Endothelial cell (in vitro differentiated cells): ENCODE measurements around the gene VASH2. TPM values are rescaled to one million over a fixed set of nuclear protein-coding genes. Genes with fewer than 3 reads are reported as not detected.
A peak's percentile ranks its signal among the peaks of the same experiment; 100 is the strongest.

ENCODE experiments used
- DNase-seq: peaks from one replicate; pipeline ENCODE4 v3.0.0; 2021; ENCODE audit warnings: low spot score
- H3K27ac Mint-ChIP-seq: one replicate; pipeline ENCODE4 v1.8.0; 2021; ENCODE audit warnings: mixed read lengths, inconsistent platforms; ENCODE audit not compliant: unreplicated experiment
- H3K27me3 Mint-ChIP-seq: one replicate; pipeline ENCODE4 v1.8.0; 2021; ENCODE audit warnings: mild to moderate bottlenecking, moderate library complexity, mixed read lengths, inconsistent platforms; ENCODE audit not compliant: unreplicated experiment
- H3K36me3 Mint-ChIP-seq: one replicate; pipeline ENCODE4 v1.8.0; 2021; ENCODE audit warnings: mild to moderate bottlenecking, low read depth, mixed read lengths, inconsistent platforms; ENCODE audit not compliant: unreplicated experiment
- H3K4me1 Mint-ChIP-seq: one replicate; pipeline ENCODE4 v1.8.0; 2021; ENCODE audit warnings: mild to moderate bottlenecking, mixed read lengths, inconsistent platforms; ENCODE audit not compliant: unreplicated experiment
- H3K4me3 Mint-ChIP-seq: one replicate; pipeline ENCODE4 v1.8.0; 2021; ENCODE audit warnings: mild to moderate bottlenecking, mixed read lengths, inconsistent platforms; ENCODE audit not compliant: unreplicated experiment
- H3K9me3 Mint-ChIP-seq: one replicate; pipeline ENCODE4 v1.8.0; 2021; ENCODE audit warnings: mixed read lengths, inconsistent platforms; ENCODE audit not compliant: unreplicated experiment
- total RNA-seq: library from RNA; stranded (reverse); fragmentation: NEBNext Ultra II Directional; extraction: Animal tissue kit (Norgen Biotek cat#: 25700); gene quantifications from one replicate; pipeline ENCODE4 v1.2.1, GENCODE V29; 2021; ENCODE audit not compliant: unreplicated experiment
- TF ChIP-seq, protein P1 (sequence below): fragments of 200-600 bp; sonication (generic); IDR thresholded peaks from one replicate; pipeline ENCODE4 v1.5.0; 2021; ENCODE audit warnings: antibody characterized with exemption; ENCODE audit not compliant: unreplicated experiment

VASH2 gene
- total RNA-seq, 1 donor from 2014 or later: 8.3 TPM

DNA sequence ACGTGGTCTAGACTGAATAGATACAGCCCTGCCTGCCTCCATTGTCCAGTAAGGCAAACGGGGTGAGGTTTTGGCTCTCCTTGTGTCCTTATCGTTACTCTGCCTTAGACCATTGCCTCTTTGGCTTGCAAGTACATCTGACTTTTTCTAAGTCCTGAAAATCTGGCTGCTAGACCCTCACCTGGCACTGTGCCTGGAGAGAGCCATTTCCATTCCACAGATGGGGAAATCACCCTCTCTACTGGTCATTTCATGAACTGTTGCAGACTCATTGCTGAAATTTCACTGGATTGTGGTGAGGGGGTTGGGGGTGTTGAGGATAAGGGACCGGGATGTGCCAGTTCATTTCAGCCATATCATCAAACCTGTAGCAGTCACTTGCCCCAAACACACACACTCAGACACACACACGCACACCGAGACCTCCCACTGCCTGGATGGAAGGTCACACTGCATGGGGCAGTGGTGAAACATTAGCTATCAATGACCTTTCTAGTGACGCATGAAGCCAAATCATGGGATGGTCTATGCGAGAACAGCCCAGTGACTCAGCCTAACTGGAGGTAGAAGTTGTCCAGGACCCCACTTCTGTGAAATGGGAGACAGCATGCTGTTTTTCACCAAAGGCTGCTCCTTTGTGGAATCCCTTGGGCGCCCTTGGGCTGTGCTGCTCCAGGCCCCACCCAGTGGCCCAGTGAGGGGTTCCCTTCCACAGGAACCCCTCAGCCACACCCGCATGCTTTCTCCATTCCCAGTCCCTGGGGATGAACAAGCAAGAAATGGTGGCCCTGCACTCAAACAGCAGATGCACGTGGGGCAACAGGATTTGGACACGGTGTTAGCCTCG lies 34.9 kb upstream of the VASH2 start:
- TF ChIP-seq, protein P1, sequence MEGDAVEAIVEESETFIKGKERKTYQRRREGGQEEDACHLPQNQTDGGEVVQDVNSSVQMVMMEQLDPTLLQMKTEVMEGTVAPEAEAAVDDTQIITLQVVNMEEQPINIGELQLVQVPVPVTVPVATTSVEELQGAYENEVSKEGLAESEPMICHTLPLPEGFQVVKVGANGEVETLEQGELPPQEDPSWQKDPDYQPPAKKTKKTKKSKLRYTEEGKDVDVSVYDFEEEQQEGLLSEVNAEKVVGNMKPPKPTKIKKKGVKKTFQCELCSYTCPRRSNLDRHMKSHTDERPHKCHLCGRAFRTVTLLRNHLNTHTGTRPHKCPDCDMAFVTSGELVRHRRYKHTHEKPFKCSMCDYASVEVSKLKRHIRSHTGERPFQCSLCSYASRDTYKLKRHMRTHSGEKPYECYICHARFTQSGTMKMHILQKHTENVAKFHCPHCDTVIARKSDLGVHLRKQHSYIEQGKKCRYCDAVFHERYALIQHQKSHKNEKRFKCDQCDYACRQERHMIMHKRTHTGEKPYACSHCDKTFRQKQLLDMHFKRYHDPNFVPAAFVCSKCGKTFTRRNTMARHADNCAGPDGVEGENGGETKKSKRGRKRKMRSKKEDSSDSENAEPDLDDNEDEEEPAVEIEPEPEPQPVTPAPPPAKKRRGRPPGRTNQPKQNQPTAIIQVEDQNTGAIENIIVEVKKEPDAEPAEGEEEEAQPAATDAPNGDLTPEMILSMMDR: peak; percentile 33
- H3K36me3 Mint-ChIP-seq: no peaks in the 10 kb centered on the region
- H3K27me3 Mint-ChIP-seq: peaks cover 11% of the 10 kb centered on the region
- DNase-seq: peak; percentile 20
- H3K9me3 Mint-ChIP-seq: no peaks in the 10 kb centered on the region
- H3K4me1 Mint-ChIP-seq: peaks cover 25% of the 10 kb centered on the region
- no peak overlapping the region for H3K4me3 Mint-ChIP-seq
- no peak overlapping the region for H3K27ac Mint-ChIP-seq

DNA sequence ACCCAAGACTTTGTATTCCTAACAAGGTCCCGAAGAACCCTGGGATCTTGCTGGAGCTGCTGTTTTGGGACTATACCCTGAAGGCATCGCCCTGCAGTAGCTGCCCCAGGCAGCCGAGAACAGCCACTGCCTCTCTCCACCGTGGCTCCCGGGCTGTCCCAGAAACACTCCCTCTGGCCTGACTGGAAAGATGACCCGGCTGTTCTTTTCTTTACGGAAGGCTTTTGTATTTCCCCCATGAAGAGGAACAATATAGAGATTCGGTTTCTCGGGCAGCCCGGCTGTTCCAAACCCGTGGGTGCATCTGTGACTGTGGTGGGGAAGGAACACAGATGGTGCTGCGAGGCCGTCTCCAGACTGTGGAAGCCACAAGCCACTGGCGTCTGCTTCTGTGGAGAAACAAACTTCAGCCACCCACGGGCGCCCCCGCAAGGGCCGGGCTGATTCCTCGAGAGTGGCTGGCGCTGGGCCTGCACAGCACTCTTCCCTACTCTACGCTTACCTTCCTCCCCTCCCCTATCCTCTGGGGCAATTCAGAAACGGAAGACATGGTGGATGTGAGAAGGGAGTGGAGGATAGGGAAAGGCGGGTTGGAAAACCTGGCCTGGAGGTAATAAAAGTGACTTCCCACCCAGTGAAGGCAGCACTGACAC lies 33.7 kb upstream of the VASH2 start:
- Mint-ChIP-seq H3K9me3 (no peaks in the 10 kb centered on the region), H3K27ac (peak overlapping the region; percentile 75), H3K36me3 (no peaks in the 10 kb centered on the region), H3K4me1 (peaks cover 23% of the 10 kb centered on the region), H3K4me3 (no peak overlapping the region), H3K27me3 (peaks cover 11% of the 10 kb centered on the region)
- TF ChIP-seq, protein P1: no peak
- DNase-seq: peak; percentile 32

DNA sequence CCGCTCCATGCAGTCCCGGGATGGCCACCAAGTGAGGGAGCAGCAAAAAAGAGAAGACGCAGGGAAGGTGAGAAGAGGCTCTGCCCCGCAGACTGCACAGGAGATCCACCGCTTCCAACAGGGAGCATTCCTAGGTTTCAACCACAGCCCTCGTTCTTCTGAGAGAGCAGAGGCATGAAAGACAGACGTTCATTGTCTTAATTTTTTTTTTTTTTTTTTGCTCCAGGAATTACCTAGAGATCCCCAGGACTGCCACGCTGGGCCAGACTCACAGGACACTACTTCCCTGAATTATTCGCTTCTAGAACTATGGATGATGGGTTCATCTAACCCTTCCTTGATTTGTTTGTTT lies 33.2 kb upstream of the VASH2 start:
- Mint-ChIP-seq H3K27ac (peak overlapping the region; percentile 75), H3K36me3 (no peaks in the 10 kb centered on the region), H3K4me1 (peaks cover 23% of the 10 kb centered on the region)

DNA sequence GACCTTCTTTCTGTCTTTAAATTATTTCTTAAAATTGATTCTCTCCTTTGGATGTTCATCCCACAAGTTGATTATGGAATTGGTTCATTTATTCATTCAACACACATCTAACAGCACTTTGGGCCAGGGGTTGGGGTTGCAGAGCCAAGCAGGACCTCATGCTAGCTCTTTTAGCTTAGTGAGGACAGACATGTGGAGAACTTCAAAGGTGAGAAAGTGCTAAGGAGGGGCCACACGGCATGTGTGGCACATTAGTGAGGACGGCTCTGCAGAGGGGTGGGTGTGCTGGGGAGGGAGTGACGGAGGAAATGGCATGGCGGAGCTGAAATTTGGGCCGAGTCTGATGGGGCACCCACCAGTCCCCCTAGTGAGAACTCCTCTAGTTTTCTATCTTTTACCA lies 32.5 kb upstream of the VASH2 start:
- peaks cover 11% of the 10 kb centered on the region for H3K27me3 Mint-ChIP-seq
- no peaks in the 10 kb centered on the region for H3K9me3 Mint-ChIP-seq
- DNase-seq: no peak
- H3K36me3 Mint-ChIP-seq: no peaks in the 10 kb centered on the region
- H3K4me1 Mint-ChIP-seq: peaks cover 23% of the 10 kb centered on the region
- no peak overlapping the region for H3K4me3 Mint-ChIP-seq
- H3K27ac Mint-ChIP-seq: no peak overlapping the region
- TF ChIP-seq, protein P1: no peak

More for the DNA sequence above, 33.2 kb upstream of the VASH2 start:
- Mint-ChIP-seq H3K9me3 (no peaks in the 10 kb centered on the region), H3K4me3 (no peak overlapping the region), H3K27me3 (peaks cover 11% of the 10 kb centered on the region)
- DNase-seq: no peak
- TF ChIP-seq, protein P1: no peak

DNA sequence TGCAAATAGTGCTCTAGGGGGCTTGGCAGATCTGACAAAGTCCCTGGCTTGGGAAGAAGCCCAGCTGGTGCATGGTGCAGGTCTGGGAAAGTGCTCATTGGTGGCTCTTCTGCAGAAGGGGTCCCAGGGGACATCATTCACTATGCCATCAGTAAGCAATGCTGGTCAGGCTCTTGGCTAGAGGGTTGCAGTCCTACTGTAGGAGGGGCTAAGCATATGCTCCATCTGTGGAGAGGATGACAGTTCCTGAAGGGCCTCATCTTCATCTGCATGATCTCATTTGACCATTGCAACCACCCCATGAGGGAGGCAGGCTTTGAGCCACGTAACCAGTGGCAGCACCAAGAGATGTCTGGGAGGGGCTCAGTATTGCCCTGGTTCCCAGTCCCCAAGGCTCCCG lies 31.5 kb upstream of the VASH2 start:
- Mint-ChIP-seq H3K27ac (no peak overlapping the region), H3K4me1 (peaks cover 23% of the 10 kb centered on the region), H3K4me3 (no peak overlapping the region), H3K9me3 (no peaks in the 10 kb centered on the region), H3K36me3 (no peaks in the 10 kb centered on the region), H3K27me3 (peaks cover 11% of the 10 kb centered on the region)
- DNase-seq: no peak
- TF ChIP-seq, protein P1: no peak
